Measurements from ENCODE around the gene CCSER2. TPM values are rescaled to one million over a fixed set of nuclear protein-coding genes. Genes with fewer than 3 reads are reported as not detected.

CCSER2 gene
- total and polyA plus RNA-seq, 2 donors (not counting 1 experiment from before 2014, with no cell fraction given), result 6.0 to 45.9 TPM

DNA sequence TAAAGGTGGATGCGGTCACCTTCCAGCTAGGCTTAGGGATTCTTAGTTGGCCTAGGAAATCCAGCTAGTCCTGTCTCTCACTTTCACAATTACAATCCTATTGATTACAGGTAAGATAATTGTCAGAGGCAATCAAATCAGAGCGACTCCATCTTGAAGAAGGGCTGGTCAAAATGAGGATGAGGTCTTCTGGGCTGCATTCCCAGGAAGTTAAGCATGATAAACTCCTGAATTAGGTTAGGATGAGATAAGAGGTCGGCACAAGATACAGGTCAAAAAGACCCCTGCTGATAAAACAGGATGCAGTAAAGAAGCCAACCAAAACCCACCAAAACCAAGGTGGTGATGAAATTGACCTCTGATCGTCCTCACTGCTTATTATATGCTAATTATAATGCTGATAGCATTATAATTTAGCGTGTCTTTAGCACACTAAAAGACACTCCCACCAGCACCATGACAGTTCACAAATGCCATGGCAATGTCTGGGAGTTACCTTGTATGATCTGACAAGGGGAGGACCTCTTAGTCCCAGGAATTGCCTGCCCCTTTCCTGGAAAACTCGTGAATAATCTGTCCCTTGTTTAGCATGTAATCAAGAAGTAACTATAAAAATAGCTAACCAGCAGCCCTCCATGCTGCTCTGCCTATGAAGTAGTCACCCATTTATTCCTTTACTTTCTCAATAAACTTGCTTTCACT lies 237.6 kb downstream of the CCSER2 start:
- Histone ChIP-seq H3K27me3 (replicated peaks in 1 of 4; ENCODE audit: control extremely low read depth in 1 of 4, control insufficient read depth in 3 of 4, insufficient read depth in 4 of 4, low read length in 3 of 4) (peaks cover 0 to 12% (median 3%) of the 10 kb centered on the region in 4 experiments), H3K4me3 (ENCODE audit: control extremely low read depth in 1 of 5, extremely low read depth in 1 of 5, insufficient read depth in 1 of 5, low read depth in 2 of 5, low read length in 4 of 5) (no peak overlapping the region), H3K4me2 (replicated peaks; ENCODE audit: low read depth, low read length, poor library complexity, severe bottlenecking) (no peak overlapping the region), H3K27ac (ENCODE audit: low read length in 2 of 2) (no peak overlapping the region), H3K9ac (ENCODE audit: low read length) (no peak overlapping the region), H3K4me1 (ENCODE audit: control insufficient read depth in 2 of 2, insufficient read depth in 2 of 2, low read length in 2 of 2) (peaks cover 7 to 8% of the 10 kb centered on the region in 2 donors), H3K36me3 (replicated peaks in 1 of 2; ENCODE audit: control extremely low read depth in 1 of 2, control insufficient read depth in 1 of 2, extremely low read depth in 1 of 2, insufficient read depth in 2 of 2, low read length in 1 of 2) (no peaks in the 10 kb centered on the region), H4K20me1 (ENCODE audit: control insufficient read depth, insufficient read depth, low read length, poor library complexity, severe bottlenecking) (no peaks in the 10 kb centered on the region), H3K9me3 (ENCODE audit: control extremely low read depth in 1 of 3, control insufficient read depth in 2 of 3, insufficient read depth in 1 of 3, low read length in 2 of 3) (peaks cover 0 to 3% (median 0%) of the 10 kb centered on the region in 3 donors), H2AFZ (ENCODE audit: insufficient read depth, low read depth, low read length, poor library complexity, severe bottlenecking) (no peak overlapping the region), H3K79me2 (ENCODE audit: control insufficient read depth, insufficient read depth, low read length) (no peaks in the 10 kb centered on the region)
- Mint-ChIP-seq H3K4me3 (no peak overlapping the region), H3K27me3 (peaks cover 36% of the 10 kb centered on the region), H3K4me1 (peaks cover 9% of the 10 kb centered on the region), H3K27ac (no peak overlapping the region), H3K9me3 (ENCODE audit: insufficient read depth) (no peaks in the 10 kb centered on the region)
- ATAC-seq (ENCODE audit: low read depth) (no peak), DNase-seq (no peak)
- intact Hi-C loops (cut with micrococcal nuclease), result no loop called here
- no peak for TF ChIP-seq EZH2 (IDR thresholded peaks at IDR 0.05; ENCODE audit: borderline replicate concordance, insufficient read depth, low read depth, low read length, poor library complexity, severe bottlenecking)
- TF ChIP-seq, protein P1, sequence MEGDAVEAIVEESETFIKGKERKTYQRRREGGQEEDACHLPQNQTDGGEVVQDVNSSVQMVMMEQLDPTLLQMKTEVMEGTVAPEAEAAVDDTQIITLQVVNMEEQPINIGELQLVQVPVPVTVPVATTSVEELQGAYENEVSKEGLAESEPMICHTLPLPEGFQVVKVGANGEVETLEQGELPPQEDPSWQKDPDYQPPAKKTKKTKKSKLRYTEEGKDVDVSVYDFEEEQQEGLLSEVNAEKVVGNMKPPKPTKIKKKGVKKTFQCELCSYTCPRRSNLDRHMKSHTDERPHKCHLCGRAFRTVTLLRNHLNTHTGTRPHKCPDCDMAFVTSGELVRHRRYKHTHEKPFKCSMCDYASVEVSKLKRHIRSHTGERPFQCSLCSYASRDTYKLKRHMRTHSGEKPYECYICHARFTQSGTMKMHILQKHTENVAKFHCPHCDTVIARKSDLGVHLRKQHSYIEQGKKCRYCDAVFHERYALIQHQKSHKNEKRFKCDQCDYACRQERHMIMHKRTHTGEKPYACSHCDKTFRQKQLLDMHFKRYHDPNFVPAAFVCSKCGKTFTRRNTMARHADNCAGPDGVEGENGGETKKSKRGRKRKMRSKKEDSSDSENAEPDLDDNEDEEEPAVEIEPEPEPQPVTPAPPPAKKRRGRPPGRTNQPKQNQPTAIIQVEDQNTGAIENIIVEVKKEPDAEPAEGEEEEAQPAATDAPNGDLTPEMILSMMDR (IDR thresholded peaks at IDR 0.05), result no peak
- WGBS (ENCODE audit: insufficient coverage), result no CpG with 5 or more reads among the region's 6 CpGs
- POLR2A ChIA-PET, result no interaction called here
- CTCF ChIA-PET, result interaction anchor here (1.3 kb wide), 1 partner anchor 27 kb away, joined by 3 read pairs; no protein-coding TSS in a partner anchor

DNA sequence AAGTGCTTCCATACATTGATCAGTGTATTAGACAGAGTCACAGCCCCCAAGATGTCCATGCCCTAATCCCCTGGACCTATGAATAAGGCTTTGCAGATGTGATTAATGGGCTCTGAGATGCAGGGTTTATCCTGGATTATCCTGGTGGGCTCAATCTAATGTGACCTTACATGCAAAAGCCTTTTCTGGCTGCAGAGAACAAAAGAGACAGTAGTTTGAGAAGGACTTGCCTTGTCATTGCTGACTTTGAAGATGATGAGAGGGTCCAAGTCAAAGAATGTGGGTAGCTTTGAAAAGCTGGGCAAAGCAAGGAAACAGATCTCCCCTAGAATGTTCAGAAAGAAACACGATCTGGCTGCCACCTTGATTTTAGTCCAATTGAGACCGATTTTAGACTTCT lies 238.7 kb downstream of the CCSER2 start:
- DNase-seq, result no peak
- Mint-ChIP-seq H3K4me1 (peaks cover 9% of the 10 kb centered on the region), H3K9me3 (ENCODE audit: insufficient read depth) (no peaks in the 10 kb centered on the region), H3K27me3 (peaks cover 36% of the 10 kb centered on the region), H3K27ac (no peak overlapping the region), H3K4me3 (no peak overlapping the region)
- peaks cover 7 to 8% of the 10 kb centered on the region in 2 donors for H3K4me1 ChIP-seq (ENCODE audit: control insufficient read depth in 2 of 2, insufficient read depth in 2 of 2, low read length in 2 of 2)
- no peak for ATAC-seq (ENCODE audit: low read depth)
- peaks cover 0 to 12% (median 3%) of the 10 kb centered on the region in 4 experiments for H3K27me3 ChIP-seq (replicated peaks in 1 of 4; ENCODE audit: control extremely low read depth in 1 of 4, control insufficient read depth in 3 of 4, insufficient read depth in 4 of 4, low read length in 3 of 4)
- H3K4me2 ChIP-seq (replicated peaks; ENCODE audit: low read depth, low read length, poor library complexity, severe bottlenecking), result no peak overlapping the region
- H3K9ac ChIP-seq (ENCODE audit: low read length), result no peak overlapping the region
- intact Hi-C loops (cut with micrococcal nuclease), result no loop called here
- no CpG with 5 or more reads among the region's 2 CpGs for WGBS (ENCODE audit: insufficient coverage)
- H2AFZ ChIP-seq (ENCODE audit: insufficient read depth, low read depth, low read length, poor library complexity, severe bottlenecking), result no peak overlapping the region
- no peak overlapping the region for H3K4me3 ChIP-seq (ENCODE audit: control extremely low read depth in 1 of 5, extremely low read depth in 1 of 5, insufficient read depth in 1 of 5, low read depth in 2 of 5, low read length in 4 of 5)
- TF ChIP-seq, protein P1 (IDR thresholded peaks at IDR 0.05), result no peak
- no peak for TF ChIP-seq EZH2 (IDR thresholded peaks at IDR 0.05; ENCODE audit: borderline replicate concordance, insufficient read depth, low read depth, low read length, poor library complexity, severe bottlenecking)
- no peaks in the 10 kb centered on the region for H4K20me1 ChIP-seq (ENCODE audit: control insufficient read depth, insufficient read depth, low read length, poor library complexity, severe bottlenecking)
- no peaks in the 10 kb centered on the region for H3K36me3 ChIP-seq (replicated peaks in 1 of 2; ENCODE audit: control extremely low read depth in 1 of 2, control insufficient read depth in 1 of 2, extremely low read depth in 1 of 2, insufficient read depth in 2 of 2, low read length in 1 of 2)
- H3K27ac ChIP-seq (ENCODE audit: low read length in 2 of 2), result no peak overlapping the region
- H3K9me3 ChIP-seq (ENCODE audit: control extremely low read depth in 1 of 3, control insufficient read depth in 2 of 3, insufficient read depth in 1 of 3, low read length in 2 of 3), result peaks cover 0 to 10% (median 0%) of the 10 kb centered on the region in 3 donors
- POLR2A ChIA-PET, result no interaction called here
- H3K79me2 ChIP-seq (ENCODE audit: control insufficient read depth, insufficient read depth, low read length), result no peaks in the 10 kb centered on the region
- CTCF ChIA-PET, result no interaction called here
